ENCODE data around the gene NUDT8.
"Not testable (repeated sequence)": the region's sequence is repeated elsewhere in the genome, so short reads cannot be mapped to it uniquely, and the experiment has no call there.

Gene NUDT8

DNA sequence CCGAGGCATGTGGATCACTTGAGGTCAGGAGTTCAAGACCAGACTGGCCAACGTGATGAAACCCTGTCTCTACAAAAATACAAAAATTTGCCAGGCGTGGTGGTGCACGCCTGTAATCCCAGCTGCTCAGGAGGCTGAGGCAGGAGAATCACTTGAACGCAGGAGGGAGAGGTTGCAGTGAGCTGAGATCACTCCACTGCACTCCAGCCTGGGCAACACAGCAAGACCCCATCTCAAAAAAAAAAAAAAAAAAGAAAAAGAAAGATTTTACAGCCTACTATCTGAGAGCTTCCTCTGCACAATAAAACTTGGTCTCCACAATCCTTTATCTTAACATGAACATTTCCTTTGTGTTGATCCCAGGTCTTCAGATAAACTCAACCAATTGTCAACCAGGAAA, 31.0 kb upstream of the NUDT8 start:
- DNase-seq (ENCODE audit: low spot score) = not testable (repeated sequence)

DNA sequence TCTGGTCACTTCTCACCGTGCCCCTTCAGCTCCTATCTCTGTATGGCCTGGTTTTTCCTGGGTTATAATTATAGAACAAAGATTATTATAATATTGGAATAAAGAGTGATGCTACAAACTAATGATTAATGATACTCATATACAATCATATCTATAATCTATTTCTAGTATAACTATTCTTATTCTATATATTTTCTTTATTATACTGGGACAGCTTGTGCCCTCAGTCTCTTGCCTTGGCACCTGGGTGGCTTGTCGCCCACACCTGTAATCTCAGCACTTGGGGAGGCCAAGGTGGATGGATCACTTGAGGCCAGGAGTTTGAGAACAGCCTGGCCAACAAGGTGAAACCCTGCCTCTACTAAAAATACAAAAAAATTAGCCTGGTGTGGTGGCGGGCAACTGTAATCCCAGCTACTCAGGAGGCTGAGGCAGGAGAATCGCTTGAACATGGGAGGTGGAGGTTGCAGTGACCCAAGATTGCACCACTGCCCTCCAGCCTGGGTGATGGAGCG, 30.0 kb upstream of the NUDT8 start:
- DNase-seq (ENCODE audit: low spot score) = not testable (repeated sequence)

DNA sequence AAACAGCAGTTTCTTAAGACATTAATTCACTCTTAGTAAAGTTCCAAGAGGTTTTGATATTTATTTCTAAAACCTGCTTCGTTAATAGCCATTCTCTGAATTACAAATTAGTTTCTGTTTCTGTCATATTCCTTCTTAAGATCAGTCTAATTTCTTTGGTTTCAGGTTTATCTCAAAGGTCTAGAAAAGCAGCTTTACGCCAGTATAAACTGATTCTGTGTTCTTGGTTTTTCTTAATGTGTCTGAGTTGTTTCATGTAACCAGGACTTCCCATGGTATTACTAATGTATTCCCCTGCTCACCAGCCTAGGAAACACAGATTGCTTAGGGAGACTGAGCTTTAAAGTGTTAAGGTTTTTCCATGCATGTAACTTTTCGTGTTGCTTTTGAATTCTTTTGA, 27.6 kb upstream of the NUDT8 start:
- no peak for DNase-seq (ENCODE audit: low spot score)

DNA sequence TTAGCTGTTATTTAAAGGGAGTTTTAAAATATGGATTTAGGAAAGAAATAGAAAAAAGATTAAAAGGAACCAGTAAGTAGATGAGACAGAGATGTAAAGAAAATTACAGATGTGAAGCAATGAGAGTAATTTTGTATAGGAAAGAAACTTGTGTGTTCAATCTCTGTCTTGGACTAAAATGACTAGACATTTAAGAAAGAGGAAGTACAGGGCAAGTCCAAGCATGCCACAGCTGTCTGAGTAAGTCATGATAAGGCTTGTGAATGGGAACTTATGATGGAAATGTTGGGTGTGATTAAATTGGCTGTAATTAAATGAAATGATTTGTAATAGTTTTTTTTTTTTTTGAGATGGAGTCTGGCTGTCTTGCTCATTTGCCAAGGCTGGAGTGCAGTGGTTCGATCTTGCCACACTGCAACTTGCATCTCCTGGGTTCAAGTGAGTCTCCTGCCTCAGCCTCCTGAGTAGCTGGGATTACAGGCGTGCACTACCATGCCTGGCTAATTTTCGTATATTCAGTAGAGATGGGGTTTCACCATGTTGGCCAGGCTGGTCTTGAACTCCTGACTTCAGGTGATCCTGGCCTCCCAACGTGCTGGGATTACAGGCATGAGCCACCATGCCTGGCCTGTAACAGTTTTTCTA, 26.7 kb upstream of the NUDT8 start:
- DNase-seq (ENCODE audit: low spot score) = no peak

DNA sequence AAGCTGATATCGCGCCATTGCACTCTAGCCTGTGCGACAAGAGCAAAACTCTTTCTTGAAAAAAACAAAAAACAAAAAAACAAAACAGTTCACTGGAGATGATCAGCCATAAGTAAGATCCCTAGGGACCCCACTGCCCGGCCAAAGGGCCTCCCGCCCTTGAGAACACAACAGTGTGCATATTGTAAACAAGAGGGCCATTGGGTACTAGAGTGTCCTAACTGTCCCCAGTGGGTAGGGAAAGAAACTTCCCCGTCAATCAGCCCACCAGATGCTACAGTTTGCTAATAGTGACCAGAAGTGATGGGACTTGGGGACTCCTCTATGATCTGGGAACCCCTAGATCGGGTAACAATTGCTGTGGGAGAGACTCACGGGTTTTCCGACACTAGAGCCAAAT, 24.5 kb upstream of the NUDT8 start:
- no peak for DNase-seq (ENCODE audit: low spot score)

DNA sequence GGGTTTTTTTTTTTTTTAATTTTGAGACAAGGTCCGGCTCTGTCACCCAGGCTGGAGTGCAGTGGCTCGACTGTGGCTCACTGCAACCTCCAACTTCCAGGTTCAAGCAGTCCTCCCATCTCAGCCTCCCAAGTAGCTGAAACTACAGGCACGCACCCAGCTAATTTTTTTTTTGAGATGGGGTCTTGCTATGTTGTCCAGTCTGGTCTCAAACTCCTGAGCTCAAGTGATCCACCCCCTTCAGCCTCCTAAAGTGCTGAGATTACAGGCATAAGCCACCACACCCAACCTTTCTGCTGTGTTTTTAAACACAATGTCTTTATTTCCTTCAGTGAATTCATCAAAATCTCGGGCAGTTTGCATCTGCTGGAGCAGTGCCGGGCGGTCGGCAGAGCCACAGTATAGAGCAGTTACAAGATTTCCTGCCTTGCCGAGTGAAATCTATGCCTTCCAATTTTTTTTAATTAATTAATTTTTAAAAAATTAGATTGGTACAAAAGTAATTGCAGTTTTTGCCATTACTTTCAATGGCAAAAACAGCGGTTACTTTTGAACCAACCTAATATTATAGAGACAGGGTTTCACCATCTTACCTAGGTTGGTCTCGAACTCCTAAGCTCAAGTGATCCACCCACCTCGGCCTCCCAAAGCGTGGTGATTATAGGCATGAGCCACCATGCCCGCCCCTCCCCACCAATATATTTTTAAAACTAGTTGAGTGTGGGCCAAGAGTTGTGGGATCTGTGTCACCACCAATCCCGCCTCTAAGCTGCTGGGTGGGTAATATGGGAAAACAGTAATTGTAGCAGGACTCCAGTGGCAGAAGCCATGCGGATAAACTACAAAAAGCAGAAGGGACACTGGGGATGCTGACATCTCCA, 23.5 kb upstream of the NUDT8 start:
- no peak for DNase-seq (ENCODE audit: low spot score)

DNA sequence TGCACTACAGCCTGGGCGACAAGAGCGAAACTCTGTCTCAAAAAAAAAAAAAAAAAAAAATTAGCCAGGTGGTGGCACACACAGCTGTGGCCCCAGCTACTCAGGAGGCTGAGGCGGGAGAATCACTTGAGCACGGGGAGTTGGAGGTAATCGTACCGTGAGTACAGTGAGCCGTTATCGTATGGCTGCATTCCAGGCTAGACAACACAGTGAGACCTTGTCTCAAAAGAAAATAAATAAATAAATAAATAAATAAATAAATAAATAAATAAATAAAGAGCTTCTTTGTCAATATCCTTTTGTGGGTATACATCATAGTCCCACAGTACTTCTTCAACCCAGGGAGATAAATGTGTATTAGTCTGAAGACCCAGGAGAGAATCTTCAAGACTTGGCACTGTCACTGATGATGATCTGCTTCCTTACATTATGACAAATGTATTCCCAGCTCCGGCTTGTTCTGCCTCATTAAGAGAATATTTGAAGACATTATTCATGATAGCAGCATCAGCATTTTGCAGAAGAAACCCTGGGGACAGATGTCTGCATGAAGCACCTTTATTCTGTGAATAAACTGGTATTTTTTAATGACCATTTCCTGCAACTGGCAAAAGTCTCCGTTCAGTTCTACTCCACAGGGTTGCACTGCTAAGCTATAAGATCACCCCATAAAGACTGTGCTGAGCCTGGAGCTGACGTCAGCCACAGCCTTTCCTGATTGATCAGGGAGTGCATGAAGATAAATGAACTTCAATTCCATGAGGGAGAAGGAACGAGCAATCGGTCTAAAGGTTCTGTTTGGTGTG, 22.4 kb upstream of the NUDT8 start:
- DNase-seq (ENCODE audit: low spot score) = no peak

DNA sequence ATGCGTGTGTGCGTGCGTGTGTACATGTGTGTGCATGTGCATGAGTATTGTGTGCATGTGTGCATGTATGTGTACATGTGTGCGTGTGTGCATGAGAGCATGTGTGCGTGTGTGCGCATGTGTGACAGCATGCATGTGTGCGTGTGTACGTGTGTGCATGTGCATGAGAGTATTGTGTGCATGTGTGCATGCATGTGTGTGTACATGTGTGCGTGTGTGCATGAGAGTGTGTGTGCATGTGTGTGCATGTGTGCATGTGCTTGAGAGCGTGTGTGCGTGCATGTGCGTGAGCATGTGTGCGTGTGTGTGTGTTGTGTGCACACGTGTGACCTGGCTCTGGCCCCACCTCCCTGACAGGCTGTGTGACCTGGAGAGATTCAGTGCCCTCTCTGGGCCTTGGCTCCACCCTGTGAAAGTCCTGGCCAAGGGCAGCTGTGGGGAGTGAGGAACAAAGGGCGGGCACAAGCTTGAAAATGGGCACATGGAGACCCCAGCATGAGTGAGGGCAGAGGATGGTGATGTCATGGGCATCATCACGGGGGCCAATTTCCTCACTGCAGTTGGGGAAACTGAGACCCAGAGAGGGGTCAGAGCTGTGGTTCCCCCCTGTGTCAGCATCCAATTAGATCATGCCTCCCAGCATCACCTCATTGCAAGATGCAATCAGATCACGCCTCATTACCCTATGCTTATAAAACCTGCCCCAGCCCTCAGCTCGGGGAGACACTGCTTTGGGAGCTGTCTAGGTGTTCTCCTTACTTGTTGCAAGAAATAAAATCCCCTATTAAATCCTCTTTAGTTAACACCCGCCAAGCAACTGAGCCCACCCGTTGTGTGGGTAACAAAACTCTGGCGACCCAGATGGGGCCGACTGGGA, 20.1 kb upstream of the NUDT8 start:
- peak; percentile 37 for DNase-seq (ENCODE audit: low spot score)

DNA sequence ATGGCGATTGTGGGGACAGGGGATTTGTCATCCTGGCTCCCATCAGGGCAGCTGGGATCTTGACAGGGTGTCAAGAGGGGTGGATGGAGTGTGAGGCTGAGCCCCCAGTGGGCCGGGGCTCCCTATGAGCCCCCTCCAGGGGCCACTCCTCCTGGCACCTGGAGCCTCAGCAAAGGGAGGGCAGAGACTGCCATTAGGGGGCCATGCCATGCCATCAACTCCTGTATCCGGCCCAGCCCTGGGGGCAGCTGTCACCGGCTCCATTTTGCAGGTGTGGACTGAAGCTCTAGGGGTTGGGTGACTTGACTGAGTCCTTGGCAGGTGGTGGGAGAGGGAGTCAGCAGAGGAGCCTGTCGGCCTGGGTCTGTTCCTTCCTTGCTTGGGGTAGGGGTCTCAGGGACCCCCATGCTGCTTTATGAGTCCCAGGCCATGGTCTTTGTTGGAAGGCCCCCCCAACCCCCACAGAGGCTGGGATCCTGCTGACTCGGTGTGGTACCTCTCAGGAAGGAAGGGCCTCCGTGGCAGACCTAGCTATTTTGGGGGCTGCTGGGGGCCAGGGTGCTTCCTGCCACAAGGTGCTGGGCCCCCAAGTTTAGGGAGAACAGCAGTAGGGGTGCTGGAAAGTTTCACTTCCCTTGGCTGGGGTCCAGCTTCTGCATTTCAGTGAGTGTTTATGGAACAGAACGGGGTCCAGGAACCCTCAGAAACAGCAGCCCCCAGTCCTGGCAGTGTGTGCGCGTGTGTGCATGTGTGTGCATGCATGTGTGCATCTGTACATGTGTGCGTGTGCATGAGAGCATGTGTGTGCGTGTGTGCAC, 19.3 kb upstream of the NUDT8 start:
- no peak for DNase-seq (ENCODE audit: low spot score)

DNA sequence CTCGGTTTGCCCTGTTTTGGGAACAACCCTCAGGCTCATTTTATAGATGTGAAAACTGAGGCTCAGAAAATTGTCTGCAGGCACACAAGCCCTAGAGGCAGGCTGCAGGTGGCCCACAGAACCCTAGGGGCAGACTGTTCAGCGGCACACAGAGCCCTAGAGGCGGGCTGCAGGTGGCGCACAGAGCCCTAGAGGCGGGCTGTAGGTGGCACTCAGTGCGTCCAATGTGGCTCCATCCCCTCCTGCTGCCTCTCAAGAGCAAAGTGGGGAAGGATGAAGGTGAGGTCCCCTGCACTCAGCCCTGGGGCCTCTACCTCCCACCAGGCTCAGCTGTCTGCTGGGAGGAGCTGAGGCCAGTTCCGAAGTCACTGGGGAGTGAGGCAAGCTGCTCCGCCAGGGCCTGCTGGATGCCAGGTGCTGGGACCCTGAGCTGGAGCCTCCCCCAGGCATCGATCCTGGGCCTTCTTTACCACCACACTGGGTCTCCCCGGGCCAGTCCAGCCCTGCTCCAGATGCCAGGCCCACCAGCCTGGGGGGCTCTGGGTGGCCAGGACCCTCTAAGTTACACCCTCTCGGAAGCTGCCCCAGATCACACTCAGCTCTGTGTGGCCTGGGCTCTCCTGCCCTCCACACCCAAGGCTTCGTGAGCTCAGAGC, 18.5 kb upstream of the NUDT8 start:
- peak; percentile 69 for DNase-seq (ENCODE audit: low spot score)

DNA sequence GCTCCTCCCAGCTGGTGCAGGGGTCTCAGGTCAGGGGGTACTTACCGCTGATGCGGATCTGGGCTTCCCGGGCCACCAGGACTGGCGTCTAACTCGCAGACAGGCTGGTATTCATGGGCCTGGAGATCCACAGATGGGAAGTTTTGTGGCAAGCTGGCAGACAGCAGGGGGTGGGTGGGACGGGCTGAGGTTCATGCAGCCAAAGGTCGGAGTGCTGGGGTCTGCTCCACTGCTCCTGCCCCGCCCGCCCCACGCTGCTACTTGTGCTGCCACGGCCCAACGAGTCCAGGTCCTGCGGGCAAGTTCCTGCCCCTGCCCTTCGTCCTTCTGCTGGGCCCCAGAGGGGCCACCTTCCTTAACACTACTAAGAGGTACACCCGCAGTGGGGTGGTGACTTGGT, 17.7 kb upstream of the NUDT8 start:
- no peak for DNase-seq (ENCODE audit: low spot score)

DNA sequence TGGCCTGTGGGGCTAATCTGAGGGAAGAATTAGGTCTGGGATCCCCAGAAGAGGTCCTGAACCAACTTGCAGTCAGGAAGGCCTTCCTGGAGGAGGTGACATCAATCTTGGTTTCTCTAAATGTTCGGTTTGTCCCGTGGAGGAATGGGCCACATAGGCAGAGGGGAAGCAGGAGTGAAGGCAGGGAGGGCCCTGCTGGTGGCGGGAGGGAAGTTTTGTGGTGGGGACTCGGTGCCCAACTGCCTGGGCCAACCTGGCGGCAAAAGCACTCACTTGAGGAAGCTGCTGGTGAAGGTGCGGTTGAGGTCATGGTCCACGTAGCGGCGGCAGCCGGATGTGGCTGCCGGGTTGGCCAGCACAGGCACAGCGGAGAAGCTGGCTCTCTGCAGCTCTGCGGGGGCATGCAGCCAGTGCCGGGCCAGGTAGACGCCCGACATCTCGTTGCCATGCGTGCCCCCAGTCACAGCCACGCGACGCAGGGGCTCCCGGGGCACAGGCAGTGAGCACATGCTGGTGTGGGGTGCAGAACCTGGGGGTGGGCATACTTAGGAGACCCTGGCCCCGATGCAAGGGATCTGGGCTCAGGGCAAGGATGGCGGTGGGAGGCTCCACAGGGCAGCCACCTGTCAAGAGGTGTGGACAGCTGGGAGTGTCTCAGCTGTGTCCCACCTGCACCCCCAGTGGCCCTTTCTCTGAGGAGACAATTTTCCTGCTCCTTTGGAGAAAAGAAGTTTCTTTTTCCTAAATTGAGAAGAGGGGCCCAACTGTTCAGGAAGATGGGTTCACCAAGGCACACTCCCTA, 17.0 kb upstream of the NUDT8 start:
- peak; percentile 66 for DNase-seq (ENCODE audit: low spot score)

DNA sequence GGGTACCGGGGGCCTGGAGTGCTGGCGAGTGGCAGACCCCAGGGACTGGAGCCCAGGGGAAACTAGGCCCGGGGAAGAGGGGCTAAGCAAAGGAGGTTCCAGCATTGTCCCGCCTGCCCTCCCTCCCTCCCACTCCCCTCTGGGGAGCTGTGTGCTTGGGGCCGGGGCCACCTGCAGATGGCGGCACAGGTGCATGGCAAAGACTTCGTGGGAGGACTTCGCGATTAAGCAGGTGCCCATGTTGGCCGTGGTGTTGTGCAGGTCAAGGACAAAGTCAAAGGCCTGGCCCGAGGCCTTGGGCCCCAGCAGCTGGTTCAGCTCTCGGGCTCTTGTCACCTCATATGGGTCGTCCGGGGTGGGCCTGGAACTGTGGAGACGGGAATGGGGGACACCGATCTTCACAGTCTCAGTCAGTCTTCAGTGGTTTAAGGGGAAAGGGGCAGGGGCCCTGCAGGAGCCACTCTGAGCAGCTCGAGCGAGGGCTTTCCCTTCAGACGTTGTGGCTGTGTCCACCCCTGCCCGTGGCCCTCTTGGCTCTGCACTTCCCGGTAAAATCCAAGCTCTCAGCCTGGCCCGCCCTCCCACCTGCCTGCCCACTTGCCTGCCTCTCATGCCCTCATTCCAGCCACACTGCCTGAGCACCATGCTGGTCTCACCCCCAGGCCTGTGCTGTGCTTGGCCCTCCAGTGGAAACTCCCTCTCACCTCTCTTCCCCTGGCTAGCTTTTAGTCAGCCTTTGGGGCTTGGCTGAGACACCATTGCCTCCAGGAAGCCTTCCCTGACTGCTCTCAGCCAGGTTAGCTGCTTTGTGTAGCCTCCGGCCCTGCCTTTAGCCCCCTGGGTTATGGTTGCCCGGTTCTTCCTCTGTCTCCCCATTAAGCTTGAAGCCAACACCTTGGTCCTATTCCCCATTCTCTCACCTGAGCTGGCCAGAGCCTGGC, 16.1 kb upstream of the NUDT8 start:
- DNase-seq (ENCODE audit: low spot score) = no peak

DNA sequence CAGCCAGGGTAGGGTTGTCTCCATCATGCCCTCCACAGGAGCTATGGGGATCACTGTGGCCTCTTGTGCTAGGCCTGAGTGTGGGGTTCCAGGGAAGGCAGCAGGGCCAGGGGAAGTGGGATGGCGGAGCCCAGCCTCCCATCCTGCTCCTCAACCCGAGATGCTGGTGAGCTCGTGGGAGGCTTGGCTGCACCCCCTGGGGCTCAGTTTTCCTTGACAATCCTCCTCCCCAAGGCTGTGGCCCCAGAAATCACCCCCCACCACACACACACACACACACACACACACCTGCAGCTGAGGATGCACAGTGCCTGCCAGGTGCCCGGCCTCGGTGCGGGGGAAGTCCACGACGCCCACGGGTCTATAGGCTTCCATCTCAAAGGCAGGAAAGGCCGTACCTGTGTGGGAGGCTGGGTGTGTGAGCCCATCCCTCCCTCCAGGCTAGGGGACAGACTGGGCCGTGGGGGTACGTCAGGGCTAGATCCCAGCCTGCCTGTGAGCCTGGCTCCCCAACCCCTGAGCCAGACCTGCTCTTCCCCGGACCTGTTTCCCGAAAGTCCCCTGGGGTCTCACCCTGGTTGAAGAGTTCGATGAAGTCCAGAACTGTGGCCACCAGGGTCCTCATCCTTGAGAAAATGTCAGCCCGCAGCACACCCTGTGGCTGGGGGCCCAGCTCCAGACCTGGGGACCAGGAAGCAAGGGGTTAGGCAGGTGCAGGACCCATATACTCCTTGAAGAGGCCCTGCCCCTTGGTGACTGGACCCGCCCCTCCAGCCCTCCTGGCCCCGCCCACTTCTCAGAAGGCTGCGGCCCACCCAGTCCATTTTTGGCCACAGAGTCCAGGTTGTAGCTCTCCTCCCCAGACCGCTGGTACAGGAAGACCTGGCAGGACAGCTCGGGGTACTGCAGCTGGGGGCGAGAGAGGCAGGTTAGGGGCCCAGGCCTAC, 15.0 kb upstream of the NUDT8 start:
- DNase-seq (ENCODE audit: low spot score) = no peak

DNA sequence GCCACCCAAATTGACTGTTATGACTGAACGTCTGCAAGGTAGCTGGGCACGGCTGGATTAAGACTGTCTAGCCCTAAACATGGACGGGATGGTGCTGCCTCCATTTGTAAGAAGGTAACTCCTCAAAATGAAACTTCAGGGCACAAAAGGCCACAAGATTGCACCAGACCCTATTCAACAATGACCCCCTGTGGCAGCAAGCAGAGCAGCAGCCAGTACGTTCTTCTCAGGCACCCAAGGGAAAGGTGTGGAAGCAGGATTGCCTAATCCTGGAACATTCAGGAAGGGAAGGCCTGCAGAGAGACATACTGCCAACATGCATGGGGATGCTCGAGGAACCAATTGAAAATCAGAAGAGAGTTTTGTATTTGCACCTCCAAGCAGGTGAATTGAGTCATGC, 14.3 kb upstream of the NUDT8 start:
- DNase-seq (ENCODE audit: low spot score) = peak; percentile 52

DNA sequence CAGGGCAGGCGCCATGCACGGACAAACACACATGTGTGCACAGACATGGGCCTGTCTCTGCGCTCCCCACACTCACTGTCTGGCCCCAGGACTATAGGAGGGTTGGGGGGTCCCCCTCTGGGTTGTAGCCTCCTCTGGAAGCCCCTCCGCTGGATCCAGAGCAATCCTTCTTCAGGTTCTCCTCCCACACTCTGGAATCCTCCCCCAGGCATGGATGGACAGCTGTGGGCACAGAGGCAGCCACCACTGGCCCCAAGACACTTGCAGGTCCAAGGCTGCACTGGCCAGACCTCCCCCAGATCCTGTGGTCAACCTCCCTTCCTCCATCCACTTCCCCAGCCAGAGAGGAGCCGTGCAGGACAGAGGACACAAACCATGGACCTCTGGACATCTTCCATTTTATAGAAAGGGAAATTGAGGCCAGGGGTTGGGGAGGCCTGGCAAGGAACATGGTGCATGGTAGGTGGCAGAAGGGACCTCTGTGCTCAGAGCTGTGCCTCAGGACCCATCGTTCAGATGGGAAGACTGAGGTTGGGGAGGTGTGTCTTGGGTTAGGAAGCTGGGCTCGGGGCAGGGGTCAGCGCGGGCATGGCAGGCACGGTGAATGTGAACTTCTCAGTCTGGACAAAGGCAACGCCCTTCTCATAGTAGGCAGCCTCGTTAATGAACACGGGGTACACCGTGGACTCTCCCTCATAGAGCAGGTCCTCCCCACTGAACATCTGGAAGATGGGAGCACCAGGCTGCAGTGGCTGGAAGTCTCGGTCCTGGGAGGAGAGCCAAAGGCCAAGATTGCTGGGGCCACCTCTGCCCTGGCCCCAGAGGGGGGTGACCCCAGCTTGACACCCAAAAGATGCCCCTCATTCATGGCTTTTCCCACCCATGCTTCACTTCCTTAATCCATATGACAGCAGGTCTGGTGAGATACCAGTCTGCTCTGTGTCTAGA, 12.7 kb upstream of the NUDT8 start:
- DNase-seq (ENCODE audit: low spot score) = no peak

Measured in SW480 (cell line).